HepG2 (cell line): Measurements from ENCODE around the gene TEX19. TPM values are rescaled to one million over a fixed set of nuclear protein-coding genes. Genes with fewer than 3 reads are reported as not detected.

ENCODE experiments used
- AHR ChIP-seq: IDR thresholded peaks from 2 replicates; pipeline ENCODE4 v1.6.1; 2018; ENCODE audit warnings: missing genetic modification reagents, missing compliant biosample characterization
- ARID2 ChIP-seq: sonication (generic); formaldehyde crosslinking; IDR thresholded peaks from 2 replicates; pipeline ENCODE4 v1.8.1; 2022; ENCODE audit warnings: mild to moderate bottlenecking, missing genetic modification reagents, borderline replicate concordance
- BCLAF1 ChIP-seq: fragments of 450-650 bp; IDR thresholded peaks from 2 replicates; pipeline ENCODE4 v1.6.1; 2017; ENCODE audit warnings: mild to moderate bottlenecking
- DR1 ChIP-seq: sonication (generic); formaldehyde crosslinking; IDR thresholded peaks from 2 replicates; pipeline ENCODE4 v1.8.0; 2021; ENCODE audit warnings: mild to moderate bottlenecking, missing genetic modification reagents, inconsistent platforms
- FOXK1 ChIP-seq: sonication (generic); formaldehyde crosslinking; IDR thresholded peaks from 2 replicates; pipeline ENCODE4 v1.4.0; 2020; ENCODE audit warnings: low read depth, missing genetic modification reagents, borderline replicate concordance
- HDAC6 ChIP-seq: fragments of 200-600 bp; sonication (generic); IDR thresholded peaks from 2 replicates; pipeline ENCODE4 v1.7.0; 2017; ENCODE audit warnings: mild to moderate bottlenecking, antibody characterized with exemption, low read length, low read depth
- HMG20B ChIP-seq: conservative IDR thresholded peaks from 2 replicates; pipeline ENCODE4 v1.6.1; 2016; ENCODE audit warnings: missing genetic modification reagents, missing compliant biosample characterization
- IKZF4 ChIP-seq: sonication (generic); formaldehyde crosslinking; IDR thresholded peaks from 2 replicates; pipeline ENCODE4 v1.5.1; 2020; ENCODE audit warnings: borderline replicate concordance, mild to moderate bottlenecking, low read depth, missing genetic modification reagents; ENCODE audit errors: not compliant biosample characterization
- NCOA1 ChIP-seq: sonication (generic); formaldehyde crosslinking; IDR thresholded peaks from 2 replicates; pipeline ENCODE4 v1.9.0; 2021; ENCODE audit warnings: missing genetic modification reagents
- TAF1 ChIP-seq: sonication (generic); formaldehyde crosslinking; IDR thresholded peaks from 2 replicates; pipeline ENCODE4 v1.4.0; 2020; ENCODE audit warnings: missing genetic modification reagents
- TEAD3 ChIP-seq: optimal IDR thresholded peaks from 2 replicates; pipeline ENCODE3; 2016; ENCODE audit warnings: borderline replicate concordance
- TEF ChIP-seq: sonication (generic); formaldehyde crosslinking; IDR thresholded peaks from 2 replicates; pipeline ENCODE4 v1.5.0; 2020; ENCODE audit warnings: missing genetic modification reagents
- TOE1 ChIP-seq: sonication (generic); formaldehyde crosslinking; IDR thresholded peaks from 2 replicates; pipeline ENCODE4 v1.4.0; 2020; ENCODE audit warnings: mild to moderate bottlenecking, missing genetic modification reagents
- ZBTB21 ChIP-seq: sonication (generic); formaldehyde crosslinking; IDR thresholded peaks from 2 replicates; pipeline ENCODE4 v1.4.0; 2020; ENCODE audit warnings: missing genetic modification reagents
- ZFP62 ChIP-seq: sonication (generic); formaldehyde crosslinking; IDR thresholded peaks from 2 replicates; pipeline ENCODE4 v1.4.0; 2020; ENCODE audit warnings: missing genetic modification reagents
- ZNF232 ChIP-seq: sonication (generic); formaldehyde crosslinking; IDR thresholded peaks from 2 replicates; pipeline ENCODE4 v1.4.0; 2020; ENCODE audit warnings: missing genetic modification reagents, borderline replicate concordance
- ZNF446 ChIP-seq: sonication (generic); formaldehyde crosslinking; IDR thresholded peaks from 2 replicates; pipeline ENCODE4 v1.5.0; 2020; ENCODE audit warnings: mild to moderate bottlenecking, missing genetic modification reagents
- ZNF629 ChIP-seq: sonication (generic); formaldehyde crosslinking; conservative IDR thresholded peaks from 2 replicates; pipeline ENCODE4 v1.5.0; 2020; ENCODE audit warnings: missing genetic modification reagents
- ZNF770 ChIP-seq: sonication (generic); formaldehyde crosslinking; IDR thresholded peaks from 2 replicates; pipeline ENCODE4 v1.5.0; 2020; ENCODE audit warnings: mild to moderate bottlenecking, missing genetic modification reagents
- ZNF790 ChIP-seq: sonication (generic); formaldehyde crosslinking; IDR thresholded peaks from 2 replicates; pipeline ENCODE4 v1.8.0; 2022; ENCODE audit warnings: missing genetic modification reagents, mild to moderate bottlenecking, borderline replicate concordance
- ZNF878 ChIP-seq: sonication (generic); formaldehyde crosslinking; IDR thresholded peaks from 2 replicates; pipeline ENCODE4 v1.8.1; 2023; ENCODE audit warnings: mild to moderate bottlenecking, missing genetic modification reagents, moderate library complexity
- ZUFSP ChIP-seq: sonication (generic); formaldehyde crosslinking; IDR thresholded peaks from 2 replicates; pipeline ENCODE4 v1.9.0; 2021; ENCODE audit warnings: missing genetic modification reagents, mild to moderate bottlenecking, borderline replicate concordance
- polyA plus RNA-seq, 8 experiments: library from polyadenylated mRNA; depleted of rRNA in 3 of 8; stranded (reverse) in 7 of 8; unstranded in 1 of 8; fragments of >200 nt; fragmentation: Illumina TruSeq in 4 of 8; extraction: Trizol in 4 of 8; gene quantifications; 2 replicates each; pipeline versions ENCODE4 v1.2.1 to v1.2.3, GENCODE V29; 2011 to 2016; ENCODE audit warnings: low read depth in 4 of 8, missing spikeins in 1 of 8, mixed read lengths in 1 of 8; ENCODE audit not compliant: insufficient read depth in 1 of 8
- total RNA-seq, 5 experiments: library from RNA; depleted of rRNA; stranded (reverse); fragments of >200 nt; fragmentation: Illumina TruSeq; extraction: Trizol; gene quantifications; 2 replicates each; pipeline ENCODE4 v1.2.3, GENCODE V29; 2016; ENCODE audit warnings: low read depth in 1 of 5

TEX19 gene
- total and polyA plus RNA-seq, 2 of the 13 experiments (the other 11 are each of a cell fraction or from before 2014, with no cell fraction given): 1.3 to 6.0 TPM

- TF ChIP-seq ZNF770: peak; percentile 84
- TF ChIP-seq ZFP62: no peak
- TF ChIP-seq ZNF232 (CRISPR knock-in tag): peak; percentile 89
- no peak for TF ChIP-seq HDAC6
- no peak for TF ChIP-seq DR1 (CRISPR knock-in tag)
- TF ChIP-seq ZUFSP (CRISPR knock-in tag): no peak
- TF ChIP-seq ARID2 (CRISPR knock-in tag): peak; percentile 95
- peak; percentile 43 for TF ChIP-seq IKZF4 (CRISPR knock-in tag)
- TF ChIP-seq FOXK1 (CRISPR knock-in tag): peak; percentile 89; the same call in 1 of the 2 replicates
- no peak for TF ChIP-seq ZNF629 (CRISPR knock-in tag)
- TF ChIP-seq ZNF790 (CRISPR knock-in tag): peak; percentile 77; the same call in 1 of the 2 replicates
- peak; percentile 34 for TF ChIP-seq HMG20B (CRISPR knock-in tag)
- no peak for TF ChIP-seq TEF (CRISPR knock-in tag)
- TF ChIP-seq ZBTB21 (CRISPR knock-in tag): peak; percentile 91
- 0 out of 2 replicates have a peak, but pooled peaks have one; percentile 55 for TF ChIP-seq ZNF446 (CRISPR knock-in tag)
- TF ChIP-seq AHR (CRISPR knock-in tag): peak; percentile 74; the same call in 1 of the 2 replicates
- no peak for TF ChIP-seq BCLAF1
- TF ChIP-seq TOE1 (CRISPR knock-in tag): peak; percentile 45; the same call in 1 of the 2 replicates
- TF ChIP-seq NCOA1 (CRISPR knock-in tag): peak; percentile 99
- no peak for TF ChIP-seq ZNF878 (CRISPR knock-in tag)
- peak; percentile 89 for TF ChIP-seq TEAD3 (CRISPR knock-in tag)
- peak; percentile 54; the same call in 1 of the 2 replicates for TF ChIP-seq TAF1
These were observed 30.7 kb upstream of the TEX19 start (continued) for GRCh38 chr17:82328141-82328993.
